HG02623 (cell line): ENCODE results near the gene LMF1.

Source experiments
- ATAC-seq: cut with Tn5 transposase; IDR thresholded peaks from one replicate; pipeline ENCODE4 v1.9.1; 2021; ENCODE audit warnings: moderate library complexity; ENCODE audit not compliant: unreplicated experiment

LMF1 gene

DNA sequence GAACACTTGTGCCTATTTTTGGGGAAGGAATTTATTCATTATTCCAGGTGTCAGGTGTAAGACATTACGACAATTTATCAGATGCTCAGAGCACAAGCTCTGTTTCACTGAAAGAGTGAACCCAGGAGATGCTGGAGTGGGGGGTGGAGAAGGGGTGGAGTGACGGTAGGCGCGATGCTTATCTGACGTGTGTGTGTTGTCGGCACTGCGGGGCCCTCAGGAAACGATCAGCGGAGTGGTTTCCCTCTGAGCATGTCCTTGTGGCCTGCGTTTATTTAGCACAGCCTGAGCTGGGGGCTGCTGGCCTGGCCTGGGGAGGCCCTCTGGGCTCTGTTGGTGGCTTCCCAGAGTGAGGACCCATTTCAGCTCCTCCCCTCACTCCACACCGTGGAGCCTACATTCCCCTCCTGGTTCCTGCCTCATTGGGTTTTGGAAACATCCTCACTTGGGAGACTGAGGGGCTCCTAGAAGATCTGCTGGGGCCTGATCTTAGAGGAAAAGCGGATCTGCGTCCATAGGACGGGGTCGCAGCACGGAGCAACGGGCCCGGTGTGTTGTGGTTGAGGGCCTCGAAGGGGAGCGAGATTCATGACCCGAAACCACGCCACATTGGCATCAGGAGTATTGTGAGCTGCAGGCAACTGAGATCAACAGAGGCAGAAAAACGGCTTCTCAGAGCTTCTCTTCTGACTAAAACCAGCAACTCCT is 151.3 kb downstream of the LMF1 start:
- ATAC-seq = no peak

- ATAC-seq = no peak
Observed at GRCh38 chr16:818592-818991, 152.2 kb downstream of the LMF1 start.

GRCh38 chr16:818132-818531 is 152.7 kb downstream of the LMF1 start:
- ATAC-seq = no peak

GRCh38 chr16:817001-817906 is 153.5 kb downstream of the LMF1 start:
- ATAC-seq = no peak

GRCh38 chr16:815861-816260 is 154.9 kb downstream of the LMF1 start:
- no peak for ATAC-seq

- ATAC-seq = no peak
Observed at GRCh38 chr16:814974-815373, 155.8 kb downstream of the LMF1 start.

- no peak for ATAC-seq
Observed at GRCh38 chr16:813916-814412, 156.8 kb downstream of the LMF1 start.

DNA sequence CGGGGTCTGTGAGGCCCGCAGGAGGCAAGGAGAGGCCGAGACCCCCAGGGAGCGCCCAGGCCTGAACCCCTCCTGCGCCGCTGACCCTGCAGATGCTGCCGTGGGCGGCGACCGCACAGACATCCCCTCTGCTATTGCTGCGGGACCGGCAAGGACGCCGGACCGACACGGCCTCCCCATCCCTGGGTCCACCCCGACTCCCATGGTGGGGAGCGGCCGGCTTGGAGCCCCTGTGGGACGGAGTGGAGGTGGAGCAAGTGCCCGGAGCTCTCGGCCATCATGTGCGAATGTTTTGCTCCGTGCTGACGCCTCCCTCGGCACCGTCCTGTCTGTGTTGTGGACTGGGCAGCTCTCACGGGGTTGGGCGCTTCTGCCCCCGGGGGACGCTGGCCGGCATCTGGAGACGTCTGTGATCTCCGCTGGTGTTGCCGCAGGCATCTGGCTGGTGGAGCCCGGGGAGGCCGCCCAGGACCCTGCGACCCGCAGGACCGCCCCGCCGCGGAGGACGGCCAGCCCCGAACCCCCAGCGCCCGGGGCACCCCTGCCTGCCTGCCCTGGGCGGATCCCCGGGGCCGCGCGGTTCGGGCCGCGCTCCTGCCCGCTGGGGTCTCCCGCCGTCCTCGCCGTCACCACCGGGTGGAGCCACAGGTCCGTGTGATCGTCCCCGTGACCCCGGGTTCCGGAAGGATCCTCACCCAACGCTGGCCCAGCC is 157.4 kb downstream of the LMF1 start:
- ATAC-seq = no peak

DNA sequence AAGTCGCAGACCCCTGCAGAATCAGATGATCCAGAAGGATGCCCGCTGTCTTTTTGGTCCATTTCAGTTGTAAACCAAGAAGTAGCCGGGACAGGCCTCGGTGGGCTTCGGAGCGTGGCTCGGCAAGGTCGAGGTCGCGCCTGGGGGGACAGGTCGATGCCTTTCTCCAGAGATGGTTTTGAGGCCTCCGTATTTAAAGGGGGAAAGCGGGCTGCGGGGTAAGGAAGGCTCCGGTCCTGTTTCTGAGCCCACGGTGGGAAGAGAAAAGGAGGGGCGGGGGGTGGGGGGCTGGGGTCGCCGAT is 162.7 kb downstream of the LMF1 start:
- no peak for ATAC-seq

GRCh38 chr16:807347-808084 is 163.3 kb downstream of the LMF1 start:
- peak; percentile 84 for ATAC-seq

DNA sequence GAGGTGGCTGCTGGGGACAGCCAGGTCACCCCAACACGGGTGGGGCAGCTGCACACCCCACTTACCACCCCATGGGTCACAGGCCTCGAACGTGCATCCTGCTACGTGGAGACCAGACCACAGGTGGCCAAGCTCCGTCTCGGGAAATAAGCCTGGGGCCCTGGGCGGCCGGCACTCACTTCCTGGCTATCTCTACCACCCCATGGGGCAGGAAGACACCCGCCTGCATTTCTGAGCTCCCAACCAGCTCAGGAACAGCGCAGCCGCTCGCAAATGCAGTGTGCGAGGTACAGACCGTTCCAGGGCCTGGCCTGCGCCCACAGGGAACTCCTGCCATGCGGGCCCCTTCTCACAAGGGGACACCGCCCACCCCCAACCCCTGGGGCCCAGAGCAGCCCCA is 165.3 kb downstream of the LMF1 start:
- no peak for ATAC-seq

GRCh38 chr16:804193-805048 is 166.4 kb downstream of the LMF1 start:
- no peak for ATAC-seq

DNA sequence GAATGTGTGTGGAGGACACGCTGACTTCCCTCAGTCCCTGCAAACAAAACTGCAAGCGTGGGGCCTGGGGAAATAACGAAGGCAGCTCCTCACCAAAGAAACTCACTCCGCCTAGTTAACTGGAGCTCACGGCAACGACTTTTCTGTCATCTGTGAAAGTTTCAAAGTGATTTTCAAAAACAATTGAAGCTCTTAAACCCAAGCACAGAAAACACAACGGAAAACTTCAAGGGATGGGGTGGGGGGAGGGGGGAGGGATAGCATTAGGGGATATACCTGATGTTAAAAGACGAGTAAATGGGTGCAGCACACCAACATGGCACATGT is 167.1 kb downstream of the LMF1 start:
- ATAC-seq = no peak
